Esophagus squamous epithelium (tissue), 5 donors: ENCODE results near the gene CLSTN1. TPM values are rescaled to one million over a fixed set of nuclear protein-coding genes. Genes with fewer than 3 reads are reported as not detected.

Experiments used
- DNase-seq: peaks from one replicate; lab custom pipeline; 2025; lab: John Stamatoyannopoulos, UW
- H3K27ac ChIP-seq, 4 donors: fragments of 200-600 bp; sonication (generic); one replicate each; pipeline ENCODE4 v1.5.1; 2016 to 2019; ENCODE audit warnings: mild to moderate bottlenecking in 1 of 4
- H3K27me3 ChIP-seq, 4 donors: fragments of 200-600 bp; sonication (generic); 1 replicate in 3 of 4; 2 replicates in 1 of 4; pipeline versions ENCODE4 v1.5.1 to v1.6.0; 2017 to 2021; ENCODE audit warnings: antibody characterized with exemption in 1 of 4
- H3K36me3 ChIP-seq, 3 donors: fragments of 200-600 bp; sonication (generic); one replicate each; pipeline ENCODE4 v1.5.1; 2016 to 2019
- H3K4me1 ChIP-seq, 3 donors: fragments of 200-600 bp; sonication (generic); one replicate each; pipeline ENCODE4 v1.5.1; 2017 to 2019
- H3K4me3 ChIP-seq, 4 donors: fragments of 200-600 bp; sonication (generic); 1 replicate in 3 of 4; 2 replicates in 1 of 4; pipeline ENCODE4 v1.5.1; 2016 to 2019; ENCODE audit warnings: mild to moderate bottlenecking in 2 of 4, moderate library complexity in 1 of 4
- H3K9me3 ChIP-seq, 3 donors: fragments of 200-600 bp; sonication (generic); one replicate each; pipeline ENCODE4 v1.5.1; 2016 to 2019
- POLR2A ChIP-seq, 4 donors: fragments of 450-650 bp; IDR thresholded peaks; one replicate each; pipeline ENCODE4 v1.6.1; 2017; ENCODE audit warnings: antibody characterized with exemption in 4 of 4, mild to moderate bottlenecking in 4 of 4, moderate library complexity in 3 of 4
- WGBS, 2 donors: methylation state at CpG; one replicate each; pipeline ENCODE4 v1.1.5; 2018; 5-methylcytosine and 5-hydroxymethylcytosine counted together
- intact Hi-C: fragments of 100-400 bp; cut with DNase I; formaldehyde crosslinking; loops from one replicate; pipeline ENCODE4 v1.15.0; 2022
- total RNA-seq, 4 donors: library from RNA; depleted of rRNA; stranded (reverse); fragments of >200 nt; gene quantifications; one replicate each; pipeline ENCODE4 v1.1.0, GENCODE V29; 2016
- TF ChIP-seq, protein P1 (sequence below), 6 experiments: fragments of 450-650 bp in 4 of 6; fragments of 200-600 bp in 2 of 6; sonication (generic) in 2 of 6; IDR thresholded peaks; one replicate each; pipeline ENCODE4 v1.5.1; 2016 to 2019; ENCODE audit warnings: antibody characterized with exemption in 6 of 6, mild to moderate bottlenecking in 4 of 6, moderate library complexity in 4 of 6
- donor health status: DM: yes; HTN: yes; CAD: no.

The CLSTN1 gene
- total RNA-seq, 4 donors from 2014 or later, result 57.3 to 68.4 (median 65.3) TPM

DNA sequence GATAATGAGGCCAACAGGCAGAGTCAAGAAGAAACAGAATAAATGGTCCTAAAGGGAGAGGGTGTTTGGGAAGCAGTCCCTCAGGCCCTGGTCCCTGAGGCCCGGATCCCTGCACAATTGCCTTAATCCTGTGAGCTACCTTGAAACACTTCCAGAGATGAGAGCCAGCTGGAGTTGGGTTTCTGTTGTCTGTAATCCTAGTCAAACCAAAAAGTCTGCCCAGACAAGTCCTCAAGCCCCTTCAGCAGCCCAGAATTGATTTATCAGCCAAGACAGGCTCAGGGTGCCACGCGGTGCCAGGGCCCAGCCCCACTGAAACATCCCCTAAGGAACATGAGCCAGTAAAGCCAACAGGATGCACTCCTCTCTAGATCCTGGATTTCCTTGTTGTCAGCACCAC is 16.4 kb upstream of the CLSTN1 start:
- TF ChIP-seq POLR2A (IDR thresholded peaks at IDR 0.05), result no peak
- TF ChIP-seq, protein P1, sequence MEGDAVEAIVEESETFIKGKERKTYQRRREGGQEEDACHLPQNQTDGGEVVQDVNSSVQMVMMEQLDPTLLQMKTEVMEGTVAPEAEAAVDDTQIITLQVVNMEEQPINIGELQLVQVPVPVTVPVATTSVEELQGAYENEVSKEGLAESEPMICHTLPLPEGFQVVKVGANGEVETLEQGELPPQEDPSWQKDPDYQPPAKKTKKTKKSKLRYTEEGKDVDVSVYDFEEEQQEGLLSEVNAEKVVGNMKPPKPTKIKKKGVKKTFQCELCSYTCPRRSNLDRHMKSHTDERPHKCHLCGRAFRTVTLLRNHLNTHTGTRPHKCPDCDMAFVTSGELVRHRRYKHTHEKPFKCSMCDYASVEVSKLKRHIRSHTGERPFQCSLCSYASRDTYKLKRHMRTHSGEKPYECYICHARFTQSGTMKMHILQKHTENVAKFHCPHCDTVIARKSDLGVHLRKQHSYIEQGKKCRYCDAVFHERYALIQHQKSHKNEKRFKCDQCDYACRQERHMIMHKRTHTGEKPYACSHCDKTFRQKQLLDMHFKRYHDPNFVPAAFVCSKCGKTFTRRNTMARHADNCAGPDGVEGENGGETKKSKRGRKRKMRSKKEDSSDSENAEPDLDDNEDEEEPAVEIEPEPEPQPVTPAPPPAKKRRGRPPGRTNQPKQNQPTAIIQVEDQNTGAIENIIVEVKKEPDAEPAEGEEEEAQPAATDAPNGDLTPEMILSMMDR (IDR thresholded peaks at IDR 0.05), result no peak
- peaks cover 35 to 85% (median 54%) of the 10 kb centered on the region in 3 donors for H3K4me1 ChIP-seq
- WGBS, 2 donors, result 33 to 36% methylated on average over 1 to 3 of the region's 3 CpGs
- no peak for DNase-seq
- H3K36me3 ChIP-seq, result no peaks in the 10 kb centered on the region
- peak overlapping the region; percentile 20 to 51 (median 28) for H3K27ac ChIP-seq
- H3K9me3 ChIP-seq, result no peaks in the 10 kb centered on the region
- H3K4me3 ChIP-seq, result no peak overlapping the region
- H3K27me3 ChIP-seq, result peaks cover 0 to 19% (median 0%) of the 10 kb centered on the region in 4 donors
- intact Hi-C loops, result no loop called here

DNA sequence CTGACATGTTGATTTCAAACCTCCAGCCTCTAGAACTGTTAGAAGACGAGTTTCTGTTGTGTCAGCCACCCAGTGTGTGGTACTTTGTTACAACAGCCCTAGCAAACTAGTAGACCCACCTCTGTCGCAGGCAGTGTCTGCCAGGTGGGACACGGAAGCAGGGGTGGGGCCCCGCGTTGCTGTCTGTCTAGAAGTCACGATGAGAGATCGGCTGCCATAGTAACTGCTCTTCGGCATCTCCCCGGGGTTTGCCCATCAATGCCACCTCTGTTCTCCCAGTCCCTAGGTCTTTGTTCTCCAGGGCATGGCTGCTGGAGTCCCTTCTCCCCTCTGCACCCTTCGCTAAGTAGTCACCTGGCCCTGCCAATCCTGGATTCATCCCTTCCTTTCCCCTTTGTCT is 15.2 kb upstream of the CLSTN1 start:
- 77 to 78% methylated on average over 10 of the region's 10 CpGs for WGBS, 2 donors
- Histone ChIP-seq H3K9me3 (no peaks in the 10 kb centered on the region), H3K27me3 (peaks cover 0 to 19% (median 0%) of the 10 kb centered on the region in 4 donors), H3K27ac (no peak overlapping the region), H3K4me3 (no peak overlapping the region), H3K36me3 (no peaks in the 10 kb centered on the region), H3K4me1 (peaks cover 41 to 88% (median 59%) of the 10 kb centered on the region in 3 donors)
- DNase-seq, result no peak
- TF ChIP-seq, protein P1 (IDR thresholded peaks at IDR 0.05), result no peak
- no peak for TF ChIP-seq POLR2A (IDR thresholded peaks at IDR 0.05)
- intact Hi-C loops, result no loop called here

DNA sequence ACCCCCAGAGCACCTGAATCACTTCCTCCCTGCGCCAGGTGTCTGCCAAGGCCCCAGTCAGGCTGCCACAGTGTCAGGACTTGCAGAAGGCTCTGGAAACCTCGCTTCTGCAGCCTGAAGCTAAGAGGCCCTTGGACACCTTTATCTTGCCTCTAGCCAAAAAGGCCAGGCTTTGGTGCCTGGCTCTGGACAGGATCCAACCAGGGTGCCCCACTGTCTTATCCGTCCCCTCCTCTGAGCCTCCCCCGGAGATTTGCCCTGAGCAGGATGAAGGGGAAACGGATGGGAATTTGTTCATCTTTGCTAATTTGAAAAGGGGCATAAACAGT is 12.8 kb upstream of the CLSTN1 start:
- Histone ChIP-seq H3K4me3 (no peak overlapping the region), H3K9me3 (no peaks in the 10 kb centered on the region), H3K4me1 (peaks cover 19 to 70% (median 38%) of the 10 kb centered on the region in 3 donors), H3K27me3 (peaks cover 0 to 14% (median 0%) of the 10 kb centered on the region in 4 donors), H3K27ac (peak overlapping the region; percentile 70 to 81 (median 76)), H3K36me3 (no peaks in the 10 kb centered on the region)
- intact Hi-C loops, result no loop called here
- DNase-seq, result no peak
- TF ChIP-seq, protein P1 (IDR thresholded peaks at IDR 0.05), result no peak
- TF ChIP-seq POLR2A (IDR thresholded peaks at IDR 0.05), result no peak
- WGBS, 2 donors, result 43 to 50% methylated on average over 1 to 3 of the region's 5 CpGs

DNA sequence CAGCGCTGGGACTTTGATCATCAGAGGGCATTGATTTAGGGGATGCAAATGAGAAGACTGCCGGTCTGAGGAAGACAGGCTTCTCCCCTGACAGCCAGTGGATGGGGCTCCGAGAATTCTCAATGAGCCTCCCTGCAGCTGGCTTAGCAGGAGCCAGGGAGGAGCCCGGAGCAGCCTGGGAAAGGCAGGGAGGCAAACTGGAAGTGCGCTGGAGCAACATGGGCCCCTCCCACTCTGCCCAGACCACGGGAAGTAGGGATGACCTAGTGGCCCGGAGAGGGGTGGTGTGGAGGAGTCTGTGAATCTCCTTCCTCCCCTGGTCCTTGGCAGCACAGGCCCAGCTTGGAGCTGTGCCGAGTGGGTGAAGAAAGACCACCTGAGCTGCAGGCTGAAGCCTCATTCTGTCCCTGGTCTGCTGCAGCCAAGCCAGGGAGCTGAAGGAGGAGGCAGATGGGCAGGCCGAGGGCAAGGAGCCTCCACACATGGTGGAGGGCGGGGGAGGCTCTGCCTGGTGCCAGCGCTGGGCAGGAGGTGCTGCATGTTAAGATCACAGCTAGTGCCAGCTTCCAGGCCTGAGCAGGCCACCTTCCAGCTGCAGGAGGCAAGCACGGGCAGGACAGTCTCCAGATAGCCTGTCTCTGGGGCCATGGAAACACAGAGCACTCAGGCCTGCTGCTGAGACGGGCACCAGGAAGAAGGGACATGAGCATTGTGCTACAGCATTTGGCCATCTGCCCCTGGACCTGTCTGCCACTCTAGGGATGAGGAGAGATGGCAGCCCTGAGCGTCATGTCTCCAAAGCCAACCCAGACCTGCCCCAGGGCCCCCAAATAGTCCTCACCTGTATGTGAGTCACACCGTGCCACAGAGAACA is 12.2 kb upstream of the CLSTN1 start:
- Histone ChIP-seq H3K27me3 (peaks cover 0 to 14% (median 0%) of the 10 kb centered on the region in 4 donors), H3K4me1 (peaks cover 19 to 74% (median 38%) of the 10 kb centered on the region in 3 donors), H3K36me3 (no peaks in the 10 kb centered on the region), H3K27ac (peak overlapping the region; percentile 70 to 81 (median 76)), H3K4me3 (peak overlapping the region in 2 of 4 donors; percentile 4 to 41), H3K9me3 (no peaks in the 10 kb centered on the region)
- WGBS, 2 donors, result 5 to 20% methylated on average over 1 to 3 of the region's 15 CpGs
- intact Hi-C loops, result no loop called here
- DNase-seq, result no peak
- TF ChIP-seq, protein P1 (IDR thresholded peaks at IDR 0.05), result no peak
- no peak for TF ChIP-seq POLR2A (IDR thresholded peaks at IDR 0.05)

DNA sequence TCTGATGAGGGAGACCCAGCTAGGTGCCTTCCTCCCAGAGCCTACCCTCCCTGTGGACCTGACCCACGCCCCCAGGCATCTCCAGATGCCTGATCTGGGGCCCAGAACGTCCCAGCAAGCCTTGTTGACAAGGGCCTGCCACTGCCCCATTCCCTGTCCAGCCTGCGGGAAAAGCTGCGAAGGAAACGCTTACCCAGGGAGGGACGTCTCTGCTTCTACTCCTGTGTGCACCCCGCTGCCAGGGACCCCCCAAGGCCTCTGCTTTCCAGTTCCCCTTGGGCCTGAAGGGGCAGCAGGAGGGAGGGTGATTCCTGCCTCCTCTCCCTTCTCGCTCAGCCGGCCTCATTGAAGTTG is 11.6 kb upstream of the CLSTN1 start:
- intact Hi-C loops, result no loop called here
- H3K36me3 ChIP-seq, result no peaks in the 10 kb centered on the region
- H3K27me3 ChIP-seq, result peaks cover 0 to 14% (median 0%) of the 10 kb centered on the region in 4 donors
- H3K9me3 ChIP-seq, result no peaks in the 10 kb centered on the region
- no peak for DNase-seq
- whole genome bisulfite sequencing, 2 donors, result 29% methylated on average over 7 of the region's 9 CpGs; no CpG with 5 or more reads in 1 of the 2 donors
- TF ChIP-seq, protein P1 (IDR thresholded peaks at IDR 0.05), result no peak
- TF ChIP-seq POLR2A (IDR thresholded peaks at IDR 0.05), result no peak
- H3K4me3 ChIP-seq, result peak overlapping the region in 2 of 4 donors; percentile 4 to 41
- peaks cover 19 to 74% (median 36%) of the 10 kb centered on the region in 3 donors for H3K4me1 ChIP-seq
- peak overlapping the region; percentile 70 to 81 (median 76) for H3K27ac ChIP-seq
